ENCODE results near the gene PIGO.

- TF ChIP-seq CTCF (IDR thresholded peaks at IDR 0.05) (no peak), POLR2A (IDR thresholded peaks at IDR 0.05) (no peak), POLR2AphosphoS5 (IDR thresholded peaks at IDR 0.05) (no peak)
Observed at GRCh38 chr9:35091536-35091935, 4.9 kb downstream of the PIGO start.

All from breast epithelium (tissue), 3 donors.